ENCODE results near the gene EEFSEC.

GRCh38 chr3:128408693-128409623 is 255.7 kb downstream of the EEFSEC start:
- no peak for TF ChIP-seq SIN3A (IDR thresholded peaks at IDR 0.05; ENCODE audit: borderline replicate concordance, insufficient read depth, low read depth, low read length)
- no peak for TF ChIP-seq CTCF (IDR thresholded peaks at IDR 0.05)

All from Panc1 (cell line).